IPS-18a (cell line): Measurements from ENCODE around the gene TMEM203.

Experiments used
- H3K27ac ChIP-seq: one replicate; pipeline ENCODE4 v1.5.1; 2013; ENCODE audit warnings: low read length
- H3K27me3 ChIP-seq: one replicate; pipeline ENCODE4 v1.6.1; 2013; ENCODE audit warnings: mild to moderate bottlenecking, low read length; ENCODE audit not compliant: control insufficient read depth, insufficient read depth
- H3K36me3 ChIP-seq: one replicate; pipeline ENCODE4 v1.6.1; 2013; ENCODE audit warnings: low read depth, low read length; ENCODE audit not compliant: control insufficient read depth
- H3K4me1 ChIP-seq: one replicate; pipeline ENCODE4 v1.6.1; 2013; ENCODE audit warnings: low read depth, low read length; ENCODE audit not compliant: control insufficient read depth
- H3K4me3 ChIP-seq: one replicate; pipeline ENCODE4 v1.5.1; 2013; ENCODE audit warnings: low read length
- H3K9ac ChIP-seq: one replicate; pipeline ENCODE4 v1.6.1; 2013; ENCODE audit warnings: mild to moderate bottlenecking, low read length, moderate library complexity
- H3K9me3 ChIP-seq: one replicate; pipeline ENCODE4 v1.6.1; 2013; ENCODE audit warnings: low read depth, low read length; ENCODE audit not compliant: control insufficient read depth

Gene TMEM203

GRCh38 chr9:137201205-137201868 is 4.1 kb downstream of the TMEM203 start:
- no peaks in the 10 kb centered on the region for H3K27me3 ChIP-seq
- peak overlapping the region; percentile 13 for H3K27ac ChIP-seq
- peak overlapping the region; percentile 69 for H3K4me3 ChIP-seq
- no peaks in the 10 kb centered on the region for H3K36me3 ChIP-seq
- H3K9me3 ChIP-seq = no peaks in the 10 kb centered on the region
- peak overlapping the region; percentile 65 for H3K9ac ChIP-seq
- peaks cover 6% of the 10 kb centered on the region for H3K4me1 ChIP-seq

- Histone ChIP-seq H3K27ac (peak within 1 kb of the TSS; percentile 13), H3K9me3 (no peaks in the 10 kb centered on the region), H3K27me3 (no peaks in the 10 kb centered on the region), H3K36me3 (no peaks in the 10 kb centered on the region), H3K9ac (peak within 1 kb of the TSS; percentile 65), H3K4me1 (peaks cover 5% of the 10 kb centered on the region), H3K4me3 (peak within 1 kb of the TSS; percentile 69)
These were observed 4.9 kb downstream of the TMEM203 start, which contains the start of gene TPRN for GRCh38 chr9:137200311-137201204. TSS of gene TPRN (minus strand) at chr9:137200741. CDS start at chr9:137200711, 30 bp downstream.

GRCh38 chr9:137199411-137200121 is 5.9 kb downstream of the TMEM203 start:
- Histone ChIP-seq H3K9ac (no peak overlapping the region), H3K4me3 (peak overlapping the region; percentile 37), H3K9me3 (no peaks in the 10 kb centered on the region), H3K27ac (no peak overlapping the region), H3K27me3 (no peaks in the 10 kb centered on the region), H3K36me3 (no peaks in the 10 kb centered on the region), H3K4me1 (peaks cover 5% of the 10 kb centered on the region)

GRCh38 chr9:137198902-137199283 is 6.6 kb downstream of the TMEM203 start:
- Histone ChIP-seq H3K9me3 (no peaks in the 10 kb centered on the region), H3K9ac (no peak overlapping the region), H3K36me3 (no peaks in the 10 kb centered on the region), H3K27me3 (no peaks in the 10 kb centered on the region), H3K4me3 (no peak overlapping the region), H3K27ac (no peak overlapping the region), H3K4me1 (peaks cover 5% of the 10 kb centered on the region)

- Histone ChIP-seq H3K9ac (no peak overlapping the region), H3K27ac (no peak overlapping the region), H3K27me3 (no peaks in the 10 kb centered on the region), H3K9me3 (no peaks in the 10 kb centered on the region), H3K36me3 (no peaks in the 10 kb centered on the region), H3K4me1 (peaks cover 5% of the 10 kb centered on the region), H3K4me3 (no peak overlapping the region)
These were observed 7.2 kb downstream of the TMEM203 start for GRCh38 chr9:137198051-137198901.

- Histone ChIP-seq H3K36me3 (no peaks in the 10 kb centered on the region), H3K27ac (no peak overlapping the region), H3K9ac (no peak overlapping the region), H3K4me1 (no peaks in the 10 kb centered on the region), H3K4me3 (no peak overlapping the region), H3K27me3 (no peaks in the 10 kb centered on the region), H3K9me3 (no peaks in the 10 kb centered on the region)
These were observed 9.8 kb downstream of the TMEM203 start for GRCh38 chr9:137195525-137196220.

- no peaks in the 10 kb centered on the region for H3K36me3 ChIP-seq
- H3K9me3 ChIP-seq = no peaks in the 10 kb centered on the region
- H3K9ac ChIP-seq = no peak overlapping the region
- H3K4me3 ChIP-seq = no peak overlapping the region
- H3K27me3 ChIP-seq = no peaks in the 10 kb centered on the region
- no peak overlapping the region for H3K27ac ChIP-seq
- H3K4me1 ChIP-seq = no peaks in the 10 kb centered on the region
These were observed 10.5 kb downstream of the TMEM203 start for GRCh38 chr9:137194909-137195308.

GRCh38 chr9:137194388-137194787 is 11.1 kb downstream of the TMEM203 start:
- H3K4me1 ChIP-seq = peaks cover 4% of the 10 kb centered on the region
- H3K27ac ChIP-seq = no peak overlapping the region
- no peak overlapping the region for H3K4me3 ChIP-seq
- no peaks in the 10 kb centered on the region for H3K27me3 ChIP-seq
- no peaks in the 10 kb centered on the region for H3K36me3 ChIP-seq
- no peak overlapping the region for H3K9ac ChIP-seq
- no peaks in the 10 kb centered on the region for H3K9me3 ChIP-seq

- Histone ChIP-seq H3K27ac (no peak overlapping the region), H3K4me1 (peaks cover 5% of the 10 kb centered on the region), H3K9ac (no peak overlapping the region)
These were observed 11.7 kb downstream of the TMEM203 start for GRCh38 chr9:137193771-137194170.

GRCh38 chr9:137192859-137193258 is 12.6 kb downstream of the TMEM203 start:
- H3K9ac ChIP-seq = no peak overlapping the region
- peaks cover 5% of the 10 kb centered on the region for H3K4me1 ChIP-seq
- H3K4me3 ChIP-seq = no peak overlapping the region
- H3K9me3 ChIP-seq = no peaks in the 10 kb centered on the region
- H3K27ac ChIP-seq = no peak overlapping the region
- no peaks in the 10 kb centered on the region for H3K27me3 ChIP-seq
- H3K36me3 ChIP-seq = no peaks in the 10 kb centered on the region

More at GRCh38 chr9:137193771-137194170, 11.7 kb downstream of the TMEM203 start:
- no peaks in the 10 kb centered on the region for H3K9me3 ChIP-seq
- H3K4me3 ChIP-seq = no peak overlapping the region
- no peaks in the 10 kb centered on the region for H3K27me3 ChIP-seq
- H3K36me3 ChIP-seq = no peaks in the 10 kb centered on the region
